VCaP (cell line): Measurements from ENCODE around the gene TPCN2.

Experiments
- H3K27ac ChIP-seq: fragments of 450-650 bp; 2 replicates; pipeline ENCODE4 v1.5.1; 2017
- CTCF ChIP-seq: fragments of 450-650 bp; conservative IDR thresholded peaks from 2 replicates; pipeline ENCODE4 v1.5.1; 2017; ENCODE audit warnings: mild to moderate bottlenecking, moderate library complexity

The TPCN2 gene

GRCh38 chr11:69057236-69057635, 8.5 kb downstream of the TPCN2 start:
- H3K27ac ChIP-seq = no peak overlapping the region
- TF ChIP-seq CTCF = no peak

GRCh38 chr11:69057801-69058200, 9.1 kb downstream of the TPCN2 start:
- TF ChIP-seq CTCF = no peak
- H3K27ac ChIP-seq = no peak overlapping the region

- H3K27ac ChIP-seq = no peak overlapping the region
- no peak for TF ChIP-seq CTCF
Observed at GRCh38 chr11:69058511-69059270, 10.0 kb downstream of the TPCN2 start.

- TF ChIP-seq CTCF = no peak
- H3K27ac ChIP-seq = no peak overlapping the region
Observed at GRCh38 chr11:69059429-69059828, 10.7 kb downstream of the TPCN2 start.

GRCh38 chr11:69059985-69060384, 11.3 kb downstream of the TPCN2 start:
- TF ChIP-seq CTCF = no peak
- H3K27ac ChIP-seq = no peak overlapping the region

GRCh38 chr11:69060806-69061712, 12.3 kb downstream of the TPCN2 start:
- H3K27ac ChIP-seq = no peak overlapping the region
- no peak for TF ChIP-seq CTCF

GRCh38 chr11:69061713-69062053, 13.0 kb downstream of the TPCN2 start:
- no peak for TF ChIP-seq CTCF
- H3K27ac ChIP-seq = no peak overlapping the region
